K562 (cell line): ENCODE data around the gene RNASEH2C. TPM values are rescaled to one million over a fixed set of nuclear protein-coding genes. Genes with fewer than 3 reads are reported as not detected.

ENCODE experiments used
- ATAC-seq: fragments of 200-7000 bp; cut with Tn5 transposase; 3 replicates; pipeline ENCODE4 v1.9.1; 2020; ENCODE audit warnings: moderate library complexity
- BruUV-seq: library from RNA; stranded (reverse); fragments of 400-500 nt; replicated peaks from 2 replicates; lab custom pipeline; 2021; lab: Mats Ljungman, UMichigan
- CTCF ChIA-PET: fragments of 300-600 bp; formaldehyde crosslinking; extraction: SDS; loops from one replicate; lab custom pipeline; 2021; ENCODE audit warnings: low intra/inter-chr PET ratio; lab: Yijun Ruan, JAX
- POLR2A ChIA-PET: fragments of 300-600, 350-650 bp; sonication (Branson Sonifier 250); formaldehyde crosslinking; extraction: SDS; loops from one replicate; lab custom pipeline; 2021; ENCODE audit warnings: antibody characterized with exemption, inconsistent platforms; lab: Yijun Ruan, JAX
- DNase-seq, 4 experiments: peaks; one replicate each; pipeline versions ENCODE4 v3.0.0 to v3.0.0-alpha.2; 2011 to 2018; ENCODE audit warnings: low spot score in 3 of 4, mixed read lengths in 3 of 4; ENCODE audit errors: extremely low read depth in 1 of 4
- FAIRE-seq: peaks from 2 replicates; lab custom pipeline; 2011; peaks lifted over from hg19 to GRCh38; lab: Jason Lieb, UNC
- H2AFZ ChIP-seq: 2 replicates; pipeline ENCODE4 v1.6.0; 2011; ENCODE audit warnings: low read depth, low read length, control low read depth, inconsistent platforms
- H3K27ac ChIP-seq: fragments of 200-600 bp; 3 replicates; pipeline ENCODE4 v1.8.0; 2011; ENCODE audit warnings: low read depth, mild to moderate bottlenecking, control low read depth, inconsistent platforms, low read length, moderate library complexity, mixed read lengths; ENCODE audit errors: extremely low read depth
- H3K27me3 ChIP-seq, 2 experiments: fragments of 300-600 bp in 1 of 2; 2 replicates in 1 of 2; 3 replicates in 1 of 2; pipeline versions ENCODE4 v1.6.0 to v1.8.0; 2011; ENCODE audit warnings: inconsistent platforms in 2 of 2, low read length in 2 of 2, mild to moderate bottlenecking in 1 of 2, mixed read lengths in 1 of 2, moderate library complexity in 1 of 2; ENCODE audit not compliant: control insufficient read depth in 2 of 2, insufficient read depth in 2 of 2
- H3K36me3 ChIP-seq: fragments of 300-600 bp; 3 replicates; pipeline ENCODE4 v1.8.0; 2011; ENCODE audit warnings: mild to moderate bottlenecking, low read length, inconsistent platforms; ENCODE audit not compliant: control insufficient read depth, insufficient read depth
- H3K4me1 ChIP-seq, 2 experiments: fragments of 200-600 bp in 1 of 2; replicated peaks in 1 of 2; 2 replicates in 1 of 2; 3 replicates in 1 of 2; pipeline versions ENCODE4 v1.5.1 to v1.8.0; 2011; ENCODE audit warnings: inconsistent platforms in 2 of 2, low read length in 2 of 2, mild to moderate bottlenecking in 1 of 2, mixed read lengths in 1 of 2, moderate library complexity in 1 of 2; ENCODE audit not compliant: control insufficient read depth in 2 of 2, insufficient read depth in 2 of 2
- H3K4me2 ChIP-seq: 2 replicates; pipeline ENCODE4 v1.6.1; 2011; ENCODE audit warnings: low read length, control low read depth, inconsistent platforms, mixed read lengths; ENCODE audit not compliant: insufficient read depth
- H3K4me3 ChIP-seq: fragments of 200-600 bp; sonication (generic), shearing (Covaris generic); 2 replicates; pipeline ENCODE4 v1.5.1; 2016; ENCODE audit warnings: control low read depth, inconsistent platforms
- H3K79me2 ChIP-seq: fragments of 200-600 bp; 3 replicates; pipeline ENCODE4 v1.8.0; 2011; ENCODE audit warnings: low read length, inconsistent platforms; ENCODE audit not compliant: control insufficient read depth, insufficient read depth
- H3K9ac ChIP-seq, 2 experiments: 2 replicates each; pipeline versions ENCODE4 v1.6.0 to v1.6.1; 2011; ENCODE audit warnings: low read depth in 2 of 2, low read length in 2 of 2, control low read depth in 1 of 2, inconsistent platforms in 1 of 2, mild to moderate bottlenecking in 1 of 2, mixed read lengths in 1 of 2; ENCODE audit not compliant: insufficient read depth in 1 of 2
- H3K9me1 ChIP-seq: one replicate; pipeline ENCODE4 v1.6.0; 2011; ENCODE audit warnings: inconsistent platforms, mild to moderate bottlenecking, low read length, moderate library complexity; ENCODE audit not compliant: control insufficient read depth, insufficient read depth
- H3K9me3 ChIP-seq: replicated peaks from 2 replicates; pipeline ENCODE4 v1.5.1; 2011; ENCODE audit warnings: low read depth, low read length, inconsistent platforms; ENCODE audit not compliant: control insufficient read depth, insufficient read depth
- H4K20me1 ChIP-seq: replicated peaks from 2 replicates; pipeline ENCODE4 v1.6.1; 2011; ENCODE audit warnings: low read length, inconsistent platforms, mixed read lengths; ENCODE audit not compliant: control insufficient read depth, insufficient read depth
- POLR2AphosphoS5 ChIP-seq: IDR thresholded peaks from 2 replicates; pipeline ENCODE4 v1.6.1; 2011; ENCODE audit warnings: mild to moderate bottlenecking, low read depth, low read length, moderate library complexity; ENCODE audit not compliant: control insufficient read depth, insufficient read depth
- PTRF ChIP-seq: fragments of 450-650 bp; IDR thresholded peaks from 2 replicates; pipeline ENCODE4 v1.6.1; 2016; ENCODE audit warnings: mild to moderate bottlenecking, missing genetic modification characterization, missing compliant biosample characterization
- PURB ChIP-seq: sonication (generic); formaldehyde crosslinking; IDR thresholded peaks from 2 replicates; pipeline ENCODE4 v1.9.0; 2021; ENCODE audit warnings: low read depth, mild to moderate bottlenecking, missing genetic modification reagents
- RNF2 ChIP-seq: sonication (generic); IDR thresholded peaks from 2 replicates; pipeline ENCODE4 v1.6.1; 2016
- RNF219 ChIP-seq: fragments of 250-450 bp; sonication (Bioruptor Pico); IDR thresholded peaks from 2 replicates; pipeline ENCODE4 v1.5.0; 2022; ENCODE audit warnings: mild to moderate bottlenecking
- SRSF3 ChIP-seq: fragments of 200-400 bp; formaldehyde crosslinking; IDR thresholded peaks from 2 replicates; pipeline ENCODE4 v1.6.1; 2016; ENCODE audit warnings: mild to moderate bottlenecking, low read length, moderate library complexity; ENCODE audit not compliant: insufficient read depth
- STAT5B ChIP-seq: fragments of 250-450 bp; sonication (Bioruptor Pico); IDR thresholded peaks from 2 replicates; pipeline ENCODE4 v1.8.0; 2021; ENCODE audit warnings: mild to moderate bottlenecking, inconsistent platforms
- WGBS: fragments of 100-300 bp; shearing (Covaris generic); methylation state at CpG from one replicate; pipeline ENCODE4 v1.1.6; 2016; ENCODE audit warnings: low coverage, mixed read lengths; ENCODE audit not compliant: insufficient coverage; ENCODE audit errors: missing lambda C conversion rate; 5-methylcytosine and 5-hydroxymethylcytosine counted together
- in situ Hi-C: fragments of 300-500 bp; cut with MboI; formaldehyde crosslinking; loops from 4 replicates; pipeline ENCODE4 v1.15.0; 2018; ENCODE audit warnings: inconsistent platforms, mixed read lengths
- intact Hi-C: fragments of 100-400 bp; cut with micrococcal nuclease; formaldehyde crosslinking; loops from 2 replicates; pipeline ENCODE4 v1.14.2; 2022
- polyA plus RNA-seq, 8 experiments: library from polyadenylated mRNA; depleted of rRNA in 4 of 8; stranded (reverse) in 5 of 8; unstranded in 3 of 8; fragments of >200 nt; fragmentation: Nextera tagmentation in 2 of 8; fragmentation: Illumina TruSeq in 1 of 8; extraction: Ambion mirVana in 2 of 8; extraction: Trizol in 1 of 8; gene quantifications; 2 replicates each; pipeline versions ENCODE4 v1.2.1 to v1.2.3, GENCODE V29; 2011 to 2014; ENCODE audit warnings: inconsistent platforms in 1 of 8, missing spikeins in 1 of 8
- total RNA-seq, 7 experiments: library from RNA; depleted of rRNA in 6 of 7; stranded (reverse); fragments of >200 nt in 6 of 7; fragmentation: Illumina TruSeq in 2 of 7; extraction: Trizol in 2 of 7; gene quantifications; 2 replicates each; pipeline versions ENCODE4 v1.2.1 to v1.2.3, GENCODE V29; 2011 to 2021; ENCODE audit warnings: low replicate concordance in 1 of 7

Gene RNASEH2C
- total and polyA plus RNA-seq, 9 of the 15 experiments (the other 6 are each of a cell fraction or from before 2014, with no cell fraction given): 5.4 to 78.2 (median 15.6) TPM

GRCh38 chr11:65703846-65704245, 16.8 kb downstream of the RNASEH2C start:
- no peaks in the 10 kb centered on the region for H3K79me2 ChIP-seq
- no peak overlapping the region for H3K4me2 ChIP-seq
- no peak overlapping the region for H3K4me3 ChIP-seq
- POLR2A ChIA-PET: interaction anchor here (0.7 to 1.2 kb wide), 3 partner anchors 154 to 475 kb away, joined by 3 to 4 read pairs (median 4); partner anchors contain the start of gene CFL1
- CTCF ChIA-PET: interaction anchor here (1.3 kb wide), 1 partner anchor 114 kb away, joined by 5 read pairs; no protein-coding TSS in a partner anchor
- 0 out of 5 replicates have a peak, but pooled peaks cover 0 to 3% of the 10 kb centered on the region in 2 experiments for H3K4me1 ChIP-seq
- no peak overlapping the region for H3K27ac ChIP-seq
- no peak overlapping the region for H2AFZ ChIP-seq
- DNase-seq (no peak), ATAC-seq (no peak), FAIRE-seq (no peak)
- H3K9ac ChIP-seq: no peak overlapping the region
- H3K27me3 ChIP-seq: peaks cover 0 to 2% of the 10 kb centered on the region in 2 experiments; a peak in 2 of 5 replicates
- H3K9me3 ChIP-seq: no peaks in the 10 kb centered on the region
- H3K36me3 ChIP-seq: no peaks in the 10 kb centered on the region
- H4K20me1 ChIP-seq: 0 out of 2 replicates have a peak, but pooled peaks cover 3% of the 10 kb centered on the region
- BruUV-seq: no TSS peak
- intact Hi-C loops: no loop called here
- TF ChIP-seq RNF2 (no peak), PTRF (tag) (no peak), PURB (CRISPR knock-in tag) (no peak), STAT5B (CRISPR knock-in tag) (no peak), RNF219 (CRISPR knock-in tag) (no peak), POLR2AphosphoS5 (no peak), SRSF3 (no peak)
- TF ChIP-seq, all 486 proteins: peak for 0
- 19% methylated on average over 4 of the region's 4 CpGs for WGBS
- in situ Hi-C loops: no loop called here
- no peaks in the 10 kb centered on the region for H3K9me1 ChIP-seq
